Uterus (tissue), 4 donors: ENCODE data around the gene ADA. TPM values are rescaled to one million over a fixed set of nuclear protein-coding genes. Genes with fewer than 3 reads are reported as not detected.
"Not testable (repeated sequence)": the region's sequence is repeated elsewhere in the genome, so short reads cannot be mapped to it uniquely, and the experiment has no call there.

Source experiments
- DNase-seq, 2 donors: peaks; one replicate each; pipeline ENCODE4 v3.0.0-alpha.2; 2019 to 2020
- H3K27ac ChIP-seq, 2 donors: fragments of 200-600 bp; sonication (generic); 1 replicate in 1 of 2; 2 replicates in 1 of 2; pipeline ENCODE4 v1.5.1; 2016 to 2018
- H3K27me3 ChIP-seq, 2 donors: fragments of 200-600 bp; sonication (generic); one replicate each; pipeline ENCODE4 v1.5.1; 2018 to 2019; ENCODE audit warnings: control low read depth in 1 of 2
- H3K36me3 ChIP-seq, 2 donors: fragments of 200-600 bp; sonication (generic); one replicate each; pipeline ENCODE4 v1.5.1; 2019; ENCODE audit warnings: control low read depth in 1 of 2
- H3K4me1 ChIP-seq, 2 donors: fragments of 200-600 bp; sonication (generic); one replicate each; pipeline ENCODE4 v1.5.1; 2018 to 2019; ENCODE audit warnings: control low read depth in 1 of 2
- H3K4me3 ChIP-seq, 2 donors: fragments of 200-600 bp; sonication (generic); 1 replicate in 1 of 2; 2 replicates in 1 of 2; pipeline ENCODE4 v1.5.1; 2018 to 2019; ENCODE audit warnings: mild to moderate bottlenecking in 1 of 2
- H3K9me3 ChIP-seq, 2 donors: fragments of 200-600 bp; sonication (generic); one replicate each; pipeline ENCODE4 v1.5.1; 2019; ENCODE audit warnings: control low read depth in 1 of 2
- POLR2A ChIP-seq, 2 donors: fragments of 450-650 bp; IDR thresholded peaks; one replicate each; pipeline ENCODE4 v1.6.1; 2016; ENCODE audit warnings: antibody characterized with exemption in 2 of 2, mild to moderate bottlenecking in 1 of 2, moderate library complexity in 1 of 2
- intact Hi-C: fragments of 100-400 bp; cut with DNase I; formaldehyde crosslinking; loops from one replicate; pipeline ENCODE4 v1.15.1; 2023; ENCODE audit warnings: low total_unique reads
- total RNA-seq, 4 donors: library from RNA; depleted of rRNA in 3 of 4; stranded (reverse); fragments of >200 nt in 3 of 4; gene quantifications; one replicate each; pipeline versions ENCODE4 v1.1.0 to v1.2.4, GENCODE V29; 2014 to 2023
- TF ChIP-seq, protein P1 (sequence below), 4 experiments: fragments of 200-600 bp in 2 of 4; fragments of 450-650 bp in 2 of 4; sonication (generic) in 2 of 4; IDR thresholded peaks; one replicate each; pipeline ENCODE4 v1.5.1; 2016 to 2019; ENCODE audit warnings: antibody characterized with exemption in 4 of 4, mild to moderate bottlenecking in 2 of 4, moderate library complexity in 1 of 4
- donor health status: DM: yes; HTN: yes; CAD: no.

Gene ADA
- total RNA-seq, 4 donors from 2014 or later: 0.59 to 11.0 (median 4.8) TPM

- intact Hi-C loops: no loop called here
- no peaks in the 10 kb centered on the region for H3K9me3 ChIP-seq
- TF ChIP-seq POLR2A (IDR thresholded peaks at IDR 0.05): no peak
- TF ChIP-seq, protein P1, sequence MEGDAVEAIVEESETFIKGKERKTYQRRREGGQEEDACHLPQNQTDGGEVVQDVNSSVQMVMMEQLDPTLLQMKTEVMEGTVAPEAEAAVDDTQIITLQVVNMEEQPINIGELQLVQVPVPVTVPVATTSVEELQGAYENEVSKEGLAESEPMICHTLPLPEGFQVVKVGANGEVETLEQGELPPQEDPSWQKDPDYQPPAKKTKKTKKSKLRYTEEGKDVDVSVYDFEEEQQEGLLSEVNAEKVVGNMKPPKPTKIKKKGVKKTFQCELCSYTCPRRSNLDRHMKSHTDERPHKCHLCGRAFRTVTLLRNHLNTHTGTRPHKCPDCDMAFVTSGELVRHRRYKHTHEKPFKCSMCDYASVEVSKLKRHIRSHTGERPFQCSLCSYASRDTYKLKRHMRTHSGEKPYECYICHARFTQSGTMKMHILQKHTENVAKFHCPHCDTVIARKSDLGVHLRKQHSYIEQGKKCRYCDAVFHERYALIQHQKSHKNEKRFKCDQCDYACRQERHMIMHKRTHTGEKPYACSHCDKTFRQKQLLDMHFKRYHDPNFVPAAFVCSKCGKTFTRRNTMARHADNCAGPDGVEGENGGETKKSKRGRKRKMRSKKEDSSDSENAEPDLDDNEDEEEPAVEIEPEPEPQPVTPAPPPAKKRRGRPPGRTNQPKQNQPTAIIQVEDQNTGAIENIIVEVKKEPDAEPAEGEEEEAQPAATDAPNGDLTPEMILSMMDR (IDR thresholded peaks at IDR 0.05): no peak
- peak overlapping the region; percentile 50 to 64 for H3K27ac ChIP-seq
- peaks cover 2 to 20% of the 10 kb centered on the region in 2 donors for H3K4me1 ChIP-seq
- H3K4me3 ChIP-seq: no peak overlapping the region
- no peaks in the 10 kb centered on the region for H3K27me3 ChIP-seq
- H3K36me3 ChIP-seq: no peaks in the 10 kb centered on the region
- DNase-seq: no peak
These were observed 56.8 kb downstream of the ADA start for GRCh38 chr20:44594730-44595129.

DNA sequence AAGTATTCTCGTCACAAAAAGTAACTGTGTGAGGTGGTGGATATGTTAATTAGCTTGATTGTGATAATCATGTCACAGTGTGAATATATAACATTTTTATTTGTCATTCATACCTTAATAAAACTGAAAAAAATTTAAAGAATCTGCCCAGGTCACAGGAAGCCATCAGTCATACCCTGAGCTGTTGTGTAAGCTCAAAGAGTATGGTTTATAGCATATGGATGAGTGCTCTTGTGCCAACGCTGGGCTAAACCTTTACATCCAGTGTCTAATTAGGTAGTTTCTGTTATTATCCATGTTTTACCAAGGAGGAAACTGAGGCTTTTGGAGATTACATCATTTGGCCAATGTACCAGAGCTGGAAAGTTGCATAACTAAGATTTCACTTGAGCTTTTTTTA lies 57.7 kb downstream of the ADA start:
- H3K4me3 ChIP-seq: no peak overlapping the region
- no peak for DNase-seq
- no peak for TF ChIP-seq POLR2A (IDR thresholded peaks at IDR 0.05)
- TF ChIP-seq, protein P1 (IDR thresholded peaks at IDR 0.05): no peak
- H3K27ac ChIP-seq: peak overlapping the region; percentile 50 to 64
- intact Hi-C loops: no loop called here
- H3K9me3 ChIP-seq: no peaks in the 10 kb centered on the region
- peaks cover 0 to 16% of the 10 kb centered on the region in 2 donors for H3K4me1 ChIP-seq
- no peaks in the 10 kb centered on the region for H3K36me3 ChIP-seq
- no peaks in the 10 kb centered on the region for H3K27me3 ChIP-seq

DNA sequence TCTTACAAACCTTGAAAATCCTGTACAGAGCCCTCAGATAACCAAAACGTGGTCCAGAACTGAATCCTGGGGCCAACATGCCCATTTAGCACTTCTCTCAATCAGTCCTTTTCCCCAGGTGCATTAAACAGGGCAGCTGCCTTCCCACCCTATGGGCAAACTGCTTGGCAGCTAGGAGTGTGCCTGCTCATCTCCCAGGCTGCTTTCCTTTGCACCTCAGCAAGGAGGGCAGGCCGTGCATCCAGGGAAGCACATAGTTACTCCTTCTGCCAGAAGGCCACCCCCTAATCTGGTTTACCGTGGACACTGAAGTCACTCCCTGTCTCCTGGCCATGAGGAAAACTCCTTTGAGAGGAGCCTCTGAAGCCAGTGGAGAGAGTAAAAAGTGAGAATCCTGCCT lies 59.1 kb downstream of the ADA start:
- intact Hi-C loops: no loop called here
- Histone ChIP-seq H3K36me3 (no peaks in the 10 kb centered on the region), H3K9me3 (no peaks in the 10 kb centered on the region), H3K27ac (no peak overlapping the region), H3K27me3 (no peaks in the 10 kb centered on the region), H3K4me1 (peaks cover 0 to 15% of the 10 kb centered on the region in 2 donors), H3K4me3 (no peak overlapping the region)
- no peak for TF ChIP-seq POLR2A (IDR thresholded peaks at IDR 0.05)
- TF ChIP-seq, protein P1 (IDR thresholded peaks at IDR 0.05): no peak
- no peak for DNase-seq

DNA sequence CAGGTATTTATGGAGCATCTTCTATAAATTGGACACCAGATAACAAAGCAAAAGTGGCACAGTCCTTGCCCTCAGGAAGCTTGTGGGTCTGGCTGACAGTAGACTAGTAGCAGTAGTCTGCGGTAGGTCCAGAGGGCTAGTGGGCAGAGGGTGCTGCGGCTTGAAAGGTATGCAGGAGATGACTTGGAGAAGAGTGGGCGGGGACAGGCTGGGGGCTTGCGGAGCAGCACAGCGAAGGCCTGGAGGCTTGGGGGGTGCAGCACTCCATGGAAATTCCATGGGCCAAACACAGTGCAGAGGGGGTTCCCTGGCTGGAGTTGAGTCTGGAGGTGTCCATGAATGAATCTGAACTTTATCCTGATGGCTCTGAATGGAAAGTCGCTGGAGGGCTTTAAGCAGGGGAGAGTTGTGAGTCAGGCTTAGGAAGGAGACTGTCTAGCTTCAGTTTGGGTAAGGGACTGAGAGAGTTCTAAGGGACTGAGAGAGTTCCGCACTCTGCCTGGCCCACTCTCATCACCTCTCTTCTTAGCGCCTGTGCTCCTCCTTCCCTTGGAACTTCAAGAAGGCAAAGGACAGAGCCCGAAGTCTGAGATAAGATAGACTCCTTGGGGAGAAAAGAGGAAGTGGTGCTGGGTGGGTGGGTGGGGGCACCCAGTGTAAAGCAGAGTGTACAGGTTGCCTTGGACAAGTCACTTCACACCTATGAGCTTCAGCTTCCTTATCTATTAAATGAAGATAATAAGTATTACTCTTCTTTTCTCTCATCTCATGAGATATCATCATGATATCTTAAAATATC lies 60.3 kb downstream of the ADA start:
- no peak overlapping the region for H3K4me3 ChIP-seq
- H3K4me1 ChIP-seq: peaks cover 0 to 11% of the 10 kb centered on the region in 2 donors
- no peak for DNase-seq
- TF ChIP-seq, protein P1 (IDR thresholded peaks at IDR 0.05): no peak
- TF ChIP-seq POLR2A (IDR thresholded peaks at IDR 0.05): no peak
- intact Hi-C loops: no loop called here
- H3K27me3 ChIP-seq: no peaks in the 10 kb centered on the region
- H3K27ac ChIP-seq: no peak overlapping the region
- no peaks in the 10 kb centered on the region for H3K9me3 ChIP-seq
- H3K36me3 ChIP-seq: no peaks in the 10 kb centered on the region

- no peaks in the 10 kb centered on the region for H3K9me3 ChIP-seq
- DNase-seq: no peak
- H3K4me1 ChIP-seq: peaks cover 0 to 10% of the 10 kb centered on the region in 2 donors
- H3K36me3 ChIP-seq: no peaks in the 10 kb centered on the region
- no peaks in the 10 kb centered on the region for H3K27me3 ChIP-seq
- no peak overlapping the region for H3K27ac ChIP-seq
- no peak overlapping the region for H3K4me3 ChIP-seq
- TF ChIP-seq POLR2A (IDR thresholded peaks at IDR 0.05): no peak
- TF ChIP-seq, protein P1 (IDR thresholded peaks at IDR 0.05): no peak
- intact Hi-C loops: no loop called here
These were observed 62.0 kb downstream of the ADA start for GRCh38 chr20:44589537-44589936.

- H3K9me3 ChIP-seq, H3K4me1 ChIP-seq, H3K4me3 ChIP-seq, DNase-seq, H3K36me3 ChIP-seq, intact Hi-C loops, H3K27me3 ChIP-seq: not testable (repeated sequence)
- peak overlapping the region in 1 of 2 donors; percentile 14 for H3K27ac ChIP-seq
These were observed 63.2 kb downstream of the ADA start for GRCh38 chr20:44588321-44588720.
